Left kidney (tissue), 2 donors: ENCODE data around the gene CDC14B. TPM values are rescaled to one million over a fixed set of nuclear protein-coding genes. Genes with fewer than 3 reads are reported as not detected.
"Not testable (repeated sequence)": the region's sequence is repeated elsewhere in the genome, so short reads cannot be mapped to it uniquely, and the experiment has no call there.

ENCODE experiments used
- DNase-seq: peaks from one replicate; pipeline ENCODE4 v3.0.0-alpha.2; 2013
- polyA plus RNA-seq: library from polyadenylated mRNA; unstranded; fragments of 120-200 nt; gene quantifications from one replicate; pipeline ENCODE4 v1.2.1, GENCODE V29; 2013; ENCODE audit not compliant: insufficient read length

Gene CDC14B
- polyA plus RNA-seq, 1 donor, result 34.3 TPM

GRCh38 chr9:96633579-96633978 lies 13.9 kb upstream of the CDC14B start:
- DNase-seq, result not testable (repeated sequence)

- DNase-seq, result no peak
Measured at GRCh38 chr9:96626912-96627311, 7.3 kb upstream of the CDC14B start.

DNA sequence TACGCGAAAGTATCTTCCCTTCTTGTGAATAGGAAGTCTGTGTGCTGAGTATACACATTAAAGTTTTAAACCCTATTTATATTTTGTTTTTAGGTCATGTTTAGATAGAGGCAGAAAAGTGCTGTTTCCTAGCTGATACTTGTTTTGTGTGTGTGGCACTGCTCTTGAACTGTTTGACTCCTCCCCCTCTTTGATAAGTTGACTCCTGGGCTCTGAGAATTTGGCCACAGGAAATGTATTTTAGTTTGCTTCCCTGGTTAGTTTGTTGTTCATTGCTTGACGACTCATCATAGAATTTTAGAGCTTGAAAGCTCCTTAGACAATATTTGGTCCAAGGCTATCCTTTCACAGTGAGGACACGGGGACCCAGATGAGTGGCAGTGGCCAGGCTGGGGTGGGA lies 2.0 kb upstream of the CDC14B start:
- DNase-seq, result no peak

DNA sequence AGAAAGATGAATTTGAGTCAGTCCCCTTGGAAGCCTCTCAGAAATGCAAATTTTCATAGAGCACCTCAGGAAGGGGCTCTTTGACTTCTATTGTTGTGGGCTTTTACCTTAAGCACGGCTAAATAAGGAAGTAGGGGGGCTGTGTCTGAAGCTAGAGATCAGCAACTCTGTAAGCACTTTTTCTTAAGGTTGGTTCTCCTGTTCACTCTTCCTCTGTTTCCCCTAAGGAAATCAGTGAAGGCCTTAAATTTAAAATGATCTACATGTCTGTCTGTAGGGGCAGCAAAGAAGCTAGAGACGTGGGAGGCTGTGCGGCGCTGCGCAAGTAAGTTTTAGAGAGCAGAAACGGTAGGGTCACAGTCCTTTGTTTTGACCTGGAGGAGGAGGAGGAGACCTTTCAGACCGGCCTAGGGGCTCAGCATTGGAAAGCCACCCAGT lies 1.2 kb upstream of the CDC14B start:
- no peak for DNase-seq

- DNase-seq, result no peak
Measured at GRCh38 chr9:96620181-96620514, 505 bp upstream of the CDC14B start.

GRCh38 chr9:96619124-96619465 lies 548 bp downstream of the CDC14B start:
- DNase-seq, result no peak

DNA sequence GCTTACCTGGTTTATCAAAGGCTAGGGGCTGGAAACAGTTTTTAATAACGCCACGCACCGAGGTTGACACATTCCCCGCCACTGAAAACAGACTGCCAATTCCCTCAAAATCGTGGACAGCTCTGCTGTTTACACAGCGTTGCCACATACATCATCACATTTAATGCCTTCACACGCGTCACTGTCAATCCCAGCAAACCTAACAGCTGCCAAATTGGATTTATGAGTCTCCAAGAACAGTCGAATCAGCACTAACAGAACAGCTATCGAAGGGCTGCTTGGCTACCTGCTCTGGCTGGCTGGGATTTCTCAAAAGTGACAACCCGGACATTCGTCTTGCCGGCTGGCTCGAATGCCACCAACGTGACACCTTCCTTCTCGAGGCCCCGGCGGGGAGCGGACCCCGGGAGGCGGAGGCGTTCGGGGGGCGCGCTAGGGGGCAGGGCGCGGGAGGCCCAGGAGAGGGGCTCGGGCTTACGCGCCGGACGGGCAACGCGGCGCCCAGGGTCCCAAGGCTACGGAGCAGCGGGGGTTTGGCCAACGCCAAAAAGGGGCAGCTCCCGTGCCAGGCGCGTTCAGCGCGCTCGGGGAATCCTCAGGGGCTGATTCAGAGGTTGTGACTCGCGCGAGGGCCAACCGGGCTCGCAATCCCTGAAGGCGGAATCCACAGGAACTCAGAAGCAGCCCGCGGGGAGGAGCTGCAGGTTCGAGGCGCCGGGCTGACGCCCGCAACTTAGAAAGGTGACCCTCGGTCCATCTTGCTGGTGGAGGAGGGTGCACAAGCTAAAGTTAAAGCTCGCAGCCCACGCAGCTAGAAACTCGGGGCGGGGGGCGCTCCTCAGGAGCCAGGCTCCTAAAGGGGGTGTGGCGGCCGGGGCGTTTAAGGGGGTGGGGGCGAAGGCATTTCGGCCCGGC lies 1.2 kb downstream of the CDC14B start:
- DNase-seq, result peak; percentile 29

- peak; percentile 11 for DNase-seq
Measured at GRCh38 chr9:96617439-96618185, 2.0 kb downstream of the CDC14B start.

DNA sequence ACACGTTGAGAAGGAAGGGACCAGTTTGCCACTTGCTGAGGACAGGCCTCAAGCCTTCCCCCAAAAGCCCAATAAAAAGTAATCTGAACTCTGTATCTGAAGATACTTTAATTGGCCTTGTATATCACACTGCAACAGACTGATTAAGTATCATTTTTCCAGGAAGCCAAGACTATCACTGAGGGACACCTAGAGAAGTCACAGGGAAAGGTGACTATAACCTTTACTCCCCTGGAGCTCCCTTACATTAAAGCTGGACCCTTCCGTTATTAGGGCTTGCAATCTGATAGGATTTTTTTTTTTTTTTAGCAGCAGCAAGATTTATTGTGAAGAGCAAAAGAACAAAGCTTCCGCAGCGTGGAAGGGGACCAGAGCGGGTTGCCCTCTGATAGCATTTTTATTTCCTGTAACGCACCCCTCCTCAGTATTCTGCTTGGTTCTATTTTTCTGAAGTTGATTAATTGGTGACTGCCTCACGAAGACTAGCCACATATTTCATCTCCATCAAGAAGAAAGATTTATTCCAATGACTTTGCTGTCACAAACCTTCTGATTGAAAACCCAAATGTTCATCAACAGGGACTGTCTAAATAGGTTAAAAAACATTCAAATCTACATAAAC lies 2.7 kb downstream of the CDC14B start:
- peak; percentile 40 for DNase-seq

DNA sequence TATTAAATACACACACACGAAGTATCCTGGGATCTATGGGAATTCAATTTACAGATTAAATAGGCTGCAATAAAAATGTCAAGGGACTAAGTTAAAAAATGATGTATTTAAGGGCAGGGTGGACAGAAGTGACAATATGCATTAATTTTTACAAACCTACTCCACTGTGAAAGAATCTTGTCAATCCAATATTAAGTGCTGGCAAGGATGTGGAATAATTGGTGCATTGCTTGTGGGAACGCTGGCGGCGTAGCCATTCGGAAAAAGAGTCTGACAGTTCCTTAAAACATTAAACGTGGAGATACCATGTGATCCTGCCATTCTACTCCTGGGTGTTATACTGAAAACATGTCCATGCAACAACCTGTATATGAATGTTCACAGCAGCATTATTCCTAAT lies 4.2 kb downstream of the CDC14B start:
- DNase-seq, result no peak

DNA sequence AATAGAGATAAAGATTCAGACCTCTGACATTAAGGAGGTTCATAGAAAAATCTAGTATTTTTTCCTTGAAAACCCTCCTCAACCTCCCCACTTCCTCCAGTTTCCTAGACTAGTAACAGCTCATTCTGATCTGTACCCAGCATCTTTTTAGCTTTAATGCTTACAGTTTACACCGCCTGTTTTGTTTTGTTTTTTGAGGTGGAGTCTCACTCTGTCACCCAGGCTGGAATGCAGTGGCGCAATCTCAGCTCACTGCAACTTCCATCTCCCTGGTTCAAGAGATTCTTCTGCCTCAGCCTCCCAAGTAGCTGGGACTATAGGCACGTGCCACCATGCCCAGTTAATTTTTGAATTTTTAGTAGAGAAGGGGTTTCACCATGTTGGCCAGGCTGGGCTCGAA lies 5.0 kb downstream of the CDC14B start:
- DNase-seq, result not testable (repeated sequence)

- DNase-seq, result no peak
Measured at GRCh38 chr9:96612966-96613589, 6.6 kb downstream of the CDC14B start.

DNA sequence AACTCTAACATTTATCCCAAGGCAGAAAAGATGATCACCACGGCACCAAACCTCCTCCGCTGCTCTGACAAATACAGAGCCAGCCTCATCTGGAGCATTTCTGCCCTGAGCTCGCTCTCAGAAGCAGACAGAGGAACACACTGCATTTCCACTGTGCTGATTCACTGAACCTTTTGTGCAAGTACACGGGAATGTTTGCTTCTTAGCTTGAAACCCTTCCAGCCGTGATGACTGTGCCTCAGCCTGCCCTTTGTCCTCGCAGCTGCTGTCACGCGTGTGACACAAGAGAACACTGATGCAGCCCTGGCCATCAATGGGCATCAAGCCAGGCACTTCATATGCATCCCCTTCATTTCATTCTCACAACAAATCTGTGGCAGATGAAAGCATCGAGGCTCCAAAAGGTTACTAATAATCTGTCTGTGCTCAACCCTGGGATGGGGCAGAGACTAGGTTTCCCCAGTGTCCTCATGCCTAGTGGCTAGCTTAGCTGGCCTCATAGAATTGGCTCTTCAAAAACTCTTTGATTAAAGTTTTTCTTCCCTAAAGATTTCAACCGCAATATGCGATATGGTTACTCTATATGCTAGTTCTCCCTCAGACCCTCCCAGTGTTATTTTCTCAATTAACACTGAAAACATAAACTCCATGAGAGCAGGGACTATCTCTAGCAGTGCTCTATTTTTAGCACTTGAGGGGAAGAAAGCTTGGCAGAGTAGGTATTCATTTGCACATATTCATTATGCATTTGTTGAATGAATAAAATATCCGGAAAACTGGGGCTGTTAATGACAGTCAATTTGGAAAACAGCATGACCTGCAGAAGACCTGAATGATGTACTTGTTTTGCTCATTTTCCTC lies 7.3 kb downstream of the CDC14B start:
- no peak for DNase-seq

- DNase-seq, result no peak
Measured at GRCh38 chr9:96611302-96611701, 8.3 kb downstream of the CDC14B start.

DNA sequence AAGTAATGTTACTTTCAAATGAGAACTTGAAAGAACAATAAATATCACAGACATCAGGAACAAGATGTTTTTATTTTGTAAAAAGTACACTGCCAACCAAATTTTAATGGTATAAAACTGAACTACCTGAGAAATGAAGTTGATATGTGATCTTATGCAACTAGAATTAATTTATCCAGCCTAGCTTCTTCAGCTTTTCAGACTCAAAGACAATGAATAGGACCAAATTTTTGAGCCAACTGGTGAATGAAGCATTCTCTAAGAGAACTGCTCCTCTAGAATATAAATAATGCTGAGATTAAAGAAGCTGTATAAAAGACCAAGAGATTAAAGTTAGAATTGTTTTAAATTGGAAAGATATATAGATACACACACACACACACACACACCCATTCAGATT lies 9.9 kb downstream of the CDC14B start:
- no peak for DNase-seq

DNA sequence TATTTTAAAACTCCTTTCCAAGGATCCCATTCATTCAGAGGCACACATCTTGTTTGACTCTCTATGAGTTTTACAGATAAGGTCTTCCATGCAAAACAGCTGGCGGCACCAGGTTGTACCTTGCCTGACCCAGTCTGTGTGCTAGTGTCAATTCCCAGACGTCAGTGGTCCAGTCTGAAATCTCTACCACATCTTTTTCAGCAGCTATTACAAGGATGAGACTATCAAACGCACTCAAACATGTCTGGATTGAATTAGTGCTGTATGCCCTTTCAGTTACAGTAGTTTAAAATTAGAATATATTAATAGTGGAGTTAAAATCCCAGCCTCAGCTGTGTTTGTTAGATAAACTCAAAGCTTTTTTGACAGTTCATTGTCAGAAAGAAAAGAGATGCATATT lies 11.7 kb downstream of the CDC14B start:
- DNase-seq, result no peak

DNA sequence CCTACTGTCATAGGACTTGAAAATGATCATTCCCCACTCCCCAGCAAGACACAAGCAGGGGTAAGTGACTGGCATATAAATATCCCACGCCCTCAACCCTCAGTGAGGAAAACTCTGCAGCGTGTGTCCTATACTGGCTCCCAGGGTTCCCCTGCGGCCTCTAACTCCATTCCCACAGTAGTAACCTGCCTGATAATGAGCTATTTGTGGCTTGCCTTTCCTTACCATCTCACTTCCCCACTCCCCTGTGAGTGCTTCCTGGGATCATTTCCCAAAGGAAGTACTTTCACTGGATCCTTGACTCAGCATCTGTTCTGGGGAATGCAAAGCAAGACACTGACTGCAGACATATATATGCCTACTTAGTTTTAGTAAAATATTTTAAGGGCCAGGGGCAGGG lies 14.3 kb downstream of the CDC14B start:
- no peak for DNase-seq

DNA sequence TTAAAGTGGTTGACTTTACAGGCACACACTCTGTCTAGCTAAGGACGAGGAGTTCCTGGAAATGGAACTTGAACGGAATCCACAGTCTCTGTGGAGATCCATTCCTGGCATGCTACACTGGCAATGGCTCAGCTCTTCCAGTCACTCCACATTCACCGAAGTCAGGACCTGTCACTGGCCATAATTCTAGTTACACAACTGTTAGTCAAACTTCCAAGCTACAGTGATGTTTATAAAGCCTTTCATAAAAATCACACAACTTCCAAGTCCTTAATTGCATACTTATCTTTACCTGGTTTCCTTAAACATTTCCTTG lies 15.7 kb downstream of the CDC14B start:
- DNase-seq, result no peak

DNA sequence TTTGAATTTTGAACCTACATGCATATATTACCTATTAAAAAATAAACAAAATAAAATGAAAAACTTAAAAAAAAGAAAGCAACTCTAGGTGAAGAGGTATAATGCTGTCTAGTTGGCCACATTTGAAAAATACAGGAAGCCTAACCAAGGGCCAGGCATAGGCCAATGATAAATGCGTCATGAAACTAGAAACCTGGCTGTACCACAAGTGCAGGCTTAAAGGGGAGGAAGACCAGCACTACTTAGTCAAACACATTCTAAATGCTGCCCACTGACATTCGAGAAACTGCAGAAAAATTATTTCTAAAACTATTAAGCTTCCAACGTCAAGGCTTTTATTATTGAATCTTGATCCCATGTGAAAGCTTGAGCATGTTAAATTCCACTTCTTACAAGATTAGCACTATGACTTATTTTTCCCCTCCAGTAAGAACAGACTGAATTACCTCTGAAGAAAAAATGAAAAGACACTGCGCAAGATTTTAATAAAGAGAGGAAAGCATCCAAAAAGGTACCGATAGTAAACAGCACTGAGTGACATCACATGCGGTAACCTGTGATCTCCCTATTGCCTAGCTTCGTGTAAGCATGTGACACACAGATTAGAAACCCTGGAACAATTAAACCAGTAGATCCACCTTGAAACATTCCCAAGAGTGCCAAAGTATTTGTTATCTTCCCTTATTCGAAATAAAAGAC lies 16.2 kb downstream of the CDC14B start:
- DNase-seq, result peak; percentile 17

DNA sequence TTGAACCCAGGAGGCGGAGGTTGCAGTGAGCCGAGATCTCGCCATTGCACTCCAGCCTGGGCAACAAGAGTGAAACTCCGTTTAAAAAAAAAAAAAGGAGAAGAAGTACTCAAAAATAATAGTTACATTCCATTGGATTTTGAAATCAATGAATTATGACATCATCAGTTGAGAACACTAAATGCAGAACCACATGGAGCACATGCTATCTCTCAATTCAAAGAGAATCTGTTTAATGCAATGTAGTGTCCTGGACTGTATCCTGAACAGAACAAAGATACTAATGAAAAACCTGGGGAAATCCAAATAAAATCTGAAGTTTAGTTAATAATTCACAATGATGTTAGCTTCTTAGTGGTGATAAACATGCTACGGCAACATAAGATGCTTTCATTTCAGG lies 20.3 kb downstream of the CDC14B start:
- no peak for DNase-seq

DNA sequence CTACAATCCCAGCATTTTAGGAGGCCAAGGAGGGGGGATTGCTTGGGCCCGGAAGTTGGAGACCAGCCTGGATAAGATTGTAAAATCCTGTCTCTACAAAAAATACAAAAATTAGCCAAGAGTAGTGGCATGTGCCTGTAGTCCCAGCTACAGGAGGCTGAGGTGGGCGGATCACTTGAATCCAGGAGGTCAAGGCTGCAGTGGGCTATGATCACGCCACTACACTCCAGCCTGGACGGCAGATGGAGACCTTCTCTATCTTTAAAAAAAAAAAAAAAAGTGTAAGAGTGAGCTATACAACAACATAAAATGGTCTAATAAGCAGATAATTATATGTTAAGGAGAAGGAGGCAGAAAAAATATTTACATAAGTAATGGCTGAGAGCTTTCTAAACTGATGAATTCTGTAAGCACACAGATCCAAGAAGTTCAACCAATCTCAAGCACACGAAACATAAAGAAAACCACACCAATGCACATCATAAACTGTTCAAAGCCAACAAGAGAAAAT lies 23.0 kb downstream of the CDC14B start:
- no peak for DNase-seq
